NCI-H446 (cell line): ENCODE measurements around the gene BLOC1S3.

Experiments
- DNase-seq, 2 experiments: peaks; one replicate each; lab custom pipeline; 2025; lab: John Stamatoyannopoulos, UW

Gene BLOC1S3

DNA sequence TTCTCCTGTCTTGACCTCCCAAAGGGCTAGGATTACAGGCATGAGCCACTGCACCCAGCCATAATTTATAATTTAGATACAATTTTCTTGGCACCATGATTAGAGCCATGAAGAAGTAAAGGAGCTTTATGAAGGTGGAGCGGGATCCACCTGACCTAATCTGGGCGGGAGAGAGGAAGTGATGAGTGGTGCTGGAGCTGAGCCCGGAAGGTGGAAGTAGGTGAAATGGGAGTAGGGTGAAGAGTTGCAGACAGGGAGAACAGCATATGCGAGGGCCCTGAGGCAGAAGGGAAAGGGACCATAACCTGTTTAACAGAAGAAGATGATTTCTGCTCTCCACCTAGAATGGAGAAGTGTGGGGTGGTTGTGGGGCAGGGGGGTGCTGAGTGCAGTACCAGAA lies 4.2 kb downstream of the BLOC1S3 start:
- no peak for DNase-seq

- no peak for DNase-seq
Measured at GRCh38 chr19:45184115-45184514, 5.5 kb downstream of the BLOC1S3 start.

GRCh38 chr19:45186509-45187334 lies 8.1 kb downstream of the BLOC1S3 start:
- no peak for DNase-seq

DNA sequence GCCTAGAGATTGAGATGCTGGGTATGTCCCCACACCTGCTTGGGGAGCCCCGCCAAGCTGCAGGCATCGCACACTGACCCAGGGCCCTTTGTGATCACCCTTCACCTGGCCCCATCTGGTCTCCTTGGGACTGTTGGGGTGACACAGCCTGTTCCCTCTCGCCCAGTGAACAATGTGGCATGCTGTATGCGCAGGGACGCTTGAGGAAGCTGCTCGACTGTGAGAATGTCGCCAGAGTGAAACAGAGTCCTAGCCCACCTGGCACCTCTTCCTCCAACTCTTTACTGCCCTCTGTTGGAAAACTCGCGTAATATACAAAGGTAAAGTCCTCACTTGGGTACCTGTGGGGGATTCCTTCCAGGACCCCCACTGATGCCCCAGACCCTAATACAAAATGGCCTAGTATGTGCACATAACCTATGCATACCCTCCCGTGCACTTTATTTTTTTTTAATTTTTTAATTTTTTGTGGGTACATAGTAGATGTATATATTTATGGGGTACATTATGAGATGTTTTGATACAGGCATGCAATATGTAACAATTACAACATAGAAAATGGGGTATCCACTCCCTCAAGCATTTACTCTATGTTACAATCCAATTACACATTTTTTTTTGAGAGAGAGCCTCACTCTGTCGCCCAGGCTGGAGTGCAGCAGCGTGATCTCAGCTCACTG lies 9.0 kb downstream of the BLOC1S3 start:
- peak in 1 of 2 experiments; percentile 39 for DNase-seq

GRCh38 chr19:45189971-45190370 lies 11.4 kb downstream of the BLOC1S3 start:
- no peak for DNase-seq

DNA sequence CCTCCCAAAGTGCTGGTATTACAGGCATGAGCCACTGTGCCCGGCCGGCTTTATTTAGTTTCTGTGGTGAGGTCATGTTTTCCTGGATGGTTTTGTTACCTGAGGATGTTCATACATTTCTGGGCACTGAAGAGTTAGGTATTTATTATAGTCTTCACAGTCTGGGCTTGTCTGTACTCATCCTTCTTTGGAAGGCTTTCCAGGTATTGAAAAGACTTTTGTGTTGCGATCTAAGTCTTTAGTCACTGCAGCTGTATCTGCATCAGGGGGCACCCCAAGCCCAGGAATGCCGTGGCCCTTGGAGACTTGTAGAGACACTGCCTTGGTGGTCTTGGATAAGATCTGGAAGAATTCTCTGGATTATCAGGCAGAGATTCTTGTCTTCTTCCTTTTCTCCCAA lies 12.8 kb downstream of the BLOC1S3 start:
- no peak for DNase-seq

DNA sequence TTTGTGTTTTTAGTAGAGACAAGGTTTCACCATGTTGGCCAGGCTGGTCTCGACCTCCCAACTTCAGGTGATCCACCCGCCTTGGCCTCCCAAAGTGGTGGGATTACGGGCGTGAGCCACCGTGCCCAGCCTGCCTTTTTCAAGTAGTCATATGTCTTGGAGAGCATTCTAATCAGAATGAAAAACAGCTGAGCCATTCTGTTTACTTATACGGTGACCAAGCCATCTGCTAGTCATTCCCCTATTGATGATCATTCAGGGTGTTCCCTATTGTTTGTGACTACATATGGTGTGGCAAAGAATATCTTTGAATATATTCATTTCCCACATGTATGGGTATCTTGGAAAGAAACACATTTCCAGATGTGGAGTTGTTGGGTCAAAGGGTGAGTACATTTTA lies 17.2 kb downstream of the BLOC1S3 start:
- no peak for DNase-seq

- DNase-seq, result peak in 1 of 2 experiments; percentile 16
Measured at GRCh38 chr19:45200568-45200967, 22.0 kb downstream of the BLOC1S3 start.

GRCh38 chr19:45202637-45203036 lies 24.1 kb downstream of the BLOC1S3 start:
- DNase-seq, result no peak

- no peak for DNase-seq
Measured at GRCh38 chr19:45205810-45206209, 27.2 kb downstream of the BLOC1S3 start.

GRCh38 chr19:45206328-45206727 lies 27.7 kb downstream of the BLOC1S3 start:
- DNase-seq, result no peak

GRCh38 chr19:45211751-45212381 lies 33.3 kb downstream of the BLOC1S3 start:
- DNase-seq, result peak in 1 of 2 experiments; percentile 15

- no peak for DNase-seq
Measured at GRCh38 chr19:45213031-45213430, 34.4 kb downstream of the BLOC1S3 start.

DNA sequence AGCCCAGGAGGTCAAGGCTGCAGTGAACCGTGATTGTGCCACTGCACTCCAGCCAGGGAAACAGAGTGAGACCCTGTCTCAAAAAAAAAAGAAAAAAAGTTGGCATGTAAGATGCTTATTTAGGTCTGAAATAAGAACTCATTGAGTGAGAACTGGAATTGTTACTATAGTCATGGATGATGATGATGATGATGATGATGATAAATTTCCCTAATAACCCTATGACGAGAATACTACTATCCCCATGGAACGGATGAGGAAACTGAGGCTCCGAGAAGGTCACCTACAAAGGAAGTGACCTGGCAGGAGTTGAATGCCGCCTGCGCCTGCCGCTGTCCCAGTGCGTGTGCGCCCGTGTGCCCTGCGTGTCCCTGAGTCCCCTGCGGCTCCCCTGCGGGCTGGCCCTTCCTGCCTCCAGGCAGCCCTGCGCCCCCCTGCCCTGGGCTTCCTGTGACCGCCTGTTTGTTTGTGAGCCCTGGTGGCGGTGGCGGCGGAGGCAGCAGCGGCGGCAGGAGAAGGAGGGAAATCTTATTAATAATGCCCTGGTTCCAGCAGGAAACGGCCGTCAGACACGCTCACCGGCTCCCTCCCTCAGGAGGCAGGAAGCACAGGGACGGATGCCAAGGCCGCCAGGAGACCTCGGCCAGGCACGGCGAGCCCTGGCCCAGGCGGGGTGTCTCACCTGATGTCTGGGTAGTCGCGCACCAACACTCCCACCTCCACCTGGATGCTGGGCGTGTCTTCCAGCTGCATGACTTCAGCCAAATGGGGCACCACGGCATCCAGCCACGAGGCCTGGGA lies 37.0 kb downstream of the BLOC1S3 start:
- DNase-seq, result no peak

GRCh38 chr19:45216667-45217066 lies 38.1 kb downstream of the BLOC1S3 start:
- no peak for DNase-seq

- no peak for DNase-seq
Measured at GRCh38 chr19:45217193-45217956, 38.8 kb downstream of the BLOC1S3 start.

GRCh38 chr19:45217957-45218334 lies 39.4 kb downstream of the BLOC1S3 start:
- no peak for DNase-seq

- DNase-seq, result no peak
Measured at GRCh38 chr19:45218426-45218825, 39.8 kb downstream of the BLOC1S3 start.

DNA sequence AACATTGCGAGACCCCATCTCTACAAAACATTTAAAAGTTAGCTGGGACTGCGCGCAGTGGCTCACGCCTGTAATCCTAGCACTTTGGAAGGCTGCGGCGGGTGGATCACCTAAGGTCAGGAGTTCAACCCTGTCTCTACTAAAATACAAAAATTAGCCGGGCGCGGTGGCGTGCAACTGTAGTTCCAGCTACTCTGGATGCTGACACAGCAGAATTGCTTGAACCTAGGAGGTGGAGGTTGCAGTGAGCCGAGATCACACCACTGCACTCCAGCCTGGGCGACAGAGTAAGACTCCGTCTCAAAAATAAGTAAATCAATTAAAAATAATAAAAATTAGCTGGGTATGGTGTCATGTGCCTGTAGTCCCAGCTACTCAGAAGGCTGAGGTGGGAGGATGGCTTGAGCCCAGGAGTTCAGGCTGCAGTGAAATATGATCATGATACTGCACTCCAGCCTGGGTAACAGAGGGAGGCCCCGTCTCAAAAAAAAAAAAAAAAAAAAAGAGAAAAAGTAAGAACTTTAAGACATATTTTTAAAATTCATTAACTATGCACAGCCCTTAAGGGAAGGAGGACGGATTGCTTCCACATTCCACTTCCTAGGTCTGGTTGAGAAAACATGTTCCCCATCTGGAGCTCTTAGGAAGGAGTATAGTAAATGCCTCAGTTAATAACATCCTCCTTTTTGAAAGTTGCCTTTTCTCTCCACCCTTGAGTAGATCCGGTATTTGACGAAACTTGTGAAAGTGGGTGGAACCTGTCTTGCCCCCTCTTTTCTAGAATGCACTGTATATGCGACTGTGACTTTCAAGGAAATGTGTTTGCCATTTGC lies 40.5 kb downstream of the BLOC1S3 start:
- DNase-seq, result no peak

GRCh38 chr19:45222724-45223123 lies 44.1 kb downstream of the BLOC1S3 start:
- DNase-seq, result no peak
